ENCODE results near the gene SLC22A23. TPM values are rescaled to one million over a fixed set of nuclear protein-coding genes. Genes with fewer than 3 reads are reported as not detected.

Gene SLC22A23
- polyA plus RNA-seq, 12 donors = 2.3 to 26.1 (median 4.1) TPM; not detected in 1

GRCh38 chr6:3305216-3305565, 151.7 kb downstream of the SLC22A23 start:
- DNase-seq = no peak

GRCh38 chr6:3304500-3305215, 152.2 kb downstream of the SLC22A23 start:
- no peak for DNase-seq

- DNase-seq = no peak
Measured at GRCh38 chr6:3303795-3304411, 152.9 kb downstream of the SLC22A23 start.

GRCh38 chr6:3301506-3301905, 155.3 kb downstream of the SLC22A23 start:
- DNase-seq = no peak

DNA sequence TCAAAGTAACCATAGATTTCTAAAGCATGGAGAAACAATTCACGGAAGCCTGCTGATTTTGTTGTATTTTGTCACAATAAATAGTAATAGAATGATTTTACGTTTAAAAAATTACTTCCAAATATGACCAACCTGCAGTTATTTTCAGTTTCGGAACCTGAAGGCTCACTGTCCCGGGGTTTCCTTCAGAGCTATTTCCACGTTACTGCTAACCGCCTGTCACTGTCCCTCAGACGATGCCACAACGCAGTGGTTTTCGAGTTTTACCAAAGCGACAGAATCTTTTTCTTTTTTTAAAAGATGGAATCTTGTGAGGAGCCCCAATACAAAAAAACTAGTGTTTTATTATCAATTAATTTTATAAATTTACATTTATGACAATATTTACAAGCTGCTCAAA, 157.6 kb downstream of the SLC22A23 start:
- DNase-seq = no peak

DNA sequence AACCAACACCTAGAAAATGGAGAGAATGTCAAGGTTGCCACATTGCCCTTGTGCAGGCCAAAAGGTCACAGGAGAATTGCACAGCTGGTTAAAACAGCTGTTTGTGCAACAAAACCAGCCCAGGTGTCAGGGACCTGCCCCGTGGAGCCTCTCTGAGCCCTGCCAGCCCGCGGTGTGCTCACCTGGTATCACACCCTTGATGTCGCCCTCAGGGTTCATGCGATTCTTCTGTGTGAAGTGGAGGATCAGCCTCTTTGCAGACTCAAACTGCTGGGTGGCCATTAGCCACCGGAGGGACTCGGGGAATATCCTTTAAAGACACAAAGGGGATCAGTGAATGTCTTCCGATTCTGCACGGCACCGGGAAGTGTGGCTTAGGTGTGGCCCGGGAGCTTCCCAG, 158.9 kb downstream of the SLC22A23 start:
- DNase-seq = no peak

DNA sequence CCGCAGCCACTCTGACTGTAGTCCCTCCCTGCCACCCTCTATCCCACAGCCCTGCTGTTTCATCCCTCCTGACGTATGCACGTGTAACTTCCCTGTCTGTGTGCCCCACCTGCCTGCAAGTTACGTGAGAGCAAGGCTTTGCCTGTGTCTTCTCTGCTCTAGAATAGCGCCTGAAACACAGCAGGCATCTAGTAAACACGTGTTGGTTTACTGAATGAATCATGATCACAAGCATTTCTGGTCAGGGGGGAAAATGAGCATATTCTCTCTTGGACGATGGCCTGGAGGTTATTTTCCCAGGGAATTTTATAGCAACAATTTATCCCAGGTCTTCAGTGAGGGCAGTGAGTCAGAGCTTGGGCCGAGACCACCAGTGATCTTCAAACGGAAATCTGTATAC, 159.8 kb downstream of the SLC22A23 start:
- DNase-seq = no peak

- no peak for DNase-seq
Measured at GRCh38 chr6:3296537-3296936, 160.3 kb downstream of the SLC22A23 start.

DNA sequence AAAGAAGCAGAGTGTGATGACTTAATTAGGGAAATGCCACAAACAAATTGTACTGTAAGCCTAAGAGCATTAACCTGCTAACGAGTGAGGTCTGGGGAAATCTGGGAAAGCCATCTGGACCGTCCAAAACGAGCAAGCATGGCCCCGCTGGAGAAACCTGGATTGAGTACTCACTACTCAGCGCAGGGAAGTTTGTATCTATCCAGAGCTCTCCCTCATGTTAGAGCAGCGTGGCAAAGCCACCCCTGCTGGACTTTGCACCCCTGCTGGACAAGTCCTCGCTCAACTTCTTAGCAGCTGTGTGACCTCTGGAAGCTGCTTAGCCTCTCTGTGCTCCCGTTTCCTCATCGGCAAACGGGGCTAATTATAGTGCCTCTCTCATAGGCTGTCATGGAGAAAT, 160.8 kb downstream of the SLC22A23 start:
- no peak for DNase-seq

GRCh38 chr6:3294921-3295871, 161.7 kb downstream of the SLC22A23 start:
- DNase-seq = no peak

GRCh38 chr6:3294396-3294795, 162.5 kb downstream of the SLC22A23 start:
- no peak for DNase-seq

DNA sequence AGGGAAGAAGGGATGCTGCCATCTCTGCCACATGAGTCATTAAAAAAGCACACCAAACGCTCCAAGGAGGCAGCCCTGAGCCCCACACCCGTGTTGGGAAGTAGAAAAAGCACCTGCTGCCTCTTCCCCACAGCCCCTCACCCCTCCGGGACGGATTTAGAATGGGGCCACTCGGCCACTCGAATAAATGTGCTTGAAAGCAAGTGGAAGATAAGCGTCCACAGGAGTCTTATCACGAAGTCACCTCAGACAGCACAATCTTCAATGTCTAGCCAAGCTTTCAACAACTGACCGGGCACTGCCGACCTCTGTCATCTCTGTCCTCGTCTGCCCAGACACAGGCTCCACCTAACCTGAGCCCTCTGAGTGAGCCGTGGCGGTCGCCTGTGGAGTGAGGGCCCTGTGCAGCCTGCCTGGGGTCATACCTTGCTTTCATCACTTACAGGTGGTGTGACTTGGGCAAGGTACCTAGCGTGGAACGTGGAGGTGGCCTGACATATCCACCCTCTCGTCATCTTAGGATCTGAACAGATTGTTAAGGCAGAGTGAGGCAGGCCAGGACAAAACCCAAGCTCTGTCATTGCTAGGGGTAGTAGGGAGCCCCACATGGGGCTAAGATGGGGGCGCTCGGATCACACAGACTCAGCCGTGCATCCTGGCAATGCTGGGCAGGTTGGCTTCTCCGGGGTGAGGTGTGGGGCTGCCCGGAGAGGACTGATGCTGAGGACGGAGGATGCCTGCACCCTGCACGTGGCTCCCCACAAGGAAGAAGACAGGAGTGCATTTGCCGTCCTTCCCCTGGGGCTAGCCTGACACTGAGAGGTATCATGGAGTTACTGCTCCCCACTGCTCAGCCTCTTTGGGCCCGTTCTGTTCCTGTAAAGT, 163.3 kb downstream of the SLC22A23 start:
- no peak for DNase-seq

- no peak for DNase-seq
Measured at GRCh38 chr6:3292431-3293197, 164.2 kb downstream of the SLC22A23 start.

DNA sequence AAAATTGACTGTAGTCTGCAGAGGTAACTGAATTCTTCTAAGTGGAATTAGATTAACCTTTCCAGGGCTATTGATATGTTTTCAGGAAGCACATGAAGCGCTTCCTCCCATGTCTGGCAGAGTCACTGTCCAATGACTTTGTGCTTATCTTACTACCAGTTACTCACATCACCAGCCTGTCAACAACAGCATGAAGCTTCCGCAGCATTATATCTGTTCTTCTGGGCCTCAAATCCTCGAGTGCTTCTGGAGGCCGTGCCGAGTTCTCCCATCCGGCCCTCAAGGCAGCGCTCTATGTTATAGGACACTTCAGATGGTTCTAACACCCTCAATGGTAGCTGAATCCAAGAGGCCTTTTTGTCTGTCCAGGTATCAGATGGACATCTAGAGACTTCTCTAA, 164.9 kb downstream of the SLC22A23 start:
- DNase-seq = no peak

DNA sequence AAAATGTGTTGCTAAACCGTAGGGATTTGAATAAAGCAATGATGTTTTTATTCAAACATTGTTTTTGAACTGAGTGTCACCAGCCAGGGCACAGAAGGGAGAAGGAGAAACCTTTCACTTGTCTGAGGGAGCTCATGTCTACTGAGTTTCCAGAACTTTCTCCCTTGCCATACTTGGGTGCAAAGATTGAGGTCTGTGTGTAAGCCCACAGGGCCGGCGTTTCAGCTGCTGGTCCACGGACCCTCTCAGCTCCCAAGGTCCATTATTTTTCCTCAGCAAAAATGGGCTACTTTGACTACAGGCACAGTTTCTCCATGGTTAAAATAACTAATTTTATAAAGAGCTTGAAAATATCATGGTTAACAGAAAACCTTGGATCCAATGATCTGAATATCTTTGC, 165.5 kb downstream of the SLC22A23 start:
- DNase-seq = no peak

DNA sequence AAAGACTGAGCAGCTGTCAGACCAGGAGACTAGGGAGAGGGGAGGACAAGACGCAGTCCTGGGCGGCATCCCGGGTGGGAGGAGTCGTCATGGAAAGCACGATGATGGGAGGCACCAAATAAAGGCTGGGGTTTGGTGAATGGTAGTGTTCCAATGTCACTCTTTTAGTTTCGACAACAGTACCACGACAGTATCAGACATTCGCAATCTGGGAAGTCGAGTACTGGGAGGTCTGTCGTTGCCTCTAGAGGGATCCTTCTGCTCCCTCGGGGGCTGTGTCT, 166.0 kb downstream of the SLC22A23 start:
- no peak for DNase-seq

DNA sequence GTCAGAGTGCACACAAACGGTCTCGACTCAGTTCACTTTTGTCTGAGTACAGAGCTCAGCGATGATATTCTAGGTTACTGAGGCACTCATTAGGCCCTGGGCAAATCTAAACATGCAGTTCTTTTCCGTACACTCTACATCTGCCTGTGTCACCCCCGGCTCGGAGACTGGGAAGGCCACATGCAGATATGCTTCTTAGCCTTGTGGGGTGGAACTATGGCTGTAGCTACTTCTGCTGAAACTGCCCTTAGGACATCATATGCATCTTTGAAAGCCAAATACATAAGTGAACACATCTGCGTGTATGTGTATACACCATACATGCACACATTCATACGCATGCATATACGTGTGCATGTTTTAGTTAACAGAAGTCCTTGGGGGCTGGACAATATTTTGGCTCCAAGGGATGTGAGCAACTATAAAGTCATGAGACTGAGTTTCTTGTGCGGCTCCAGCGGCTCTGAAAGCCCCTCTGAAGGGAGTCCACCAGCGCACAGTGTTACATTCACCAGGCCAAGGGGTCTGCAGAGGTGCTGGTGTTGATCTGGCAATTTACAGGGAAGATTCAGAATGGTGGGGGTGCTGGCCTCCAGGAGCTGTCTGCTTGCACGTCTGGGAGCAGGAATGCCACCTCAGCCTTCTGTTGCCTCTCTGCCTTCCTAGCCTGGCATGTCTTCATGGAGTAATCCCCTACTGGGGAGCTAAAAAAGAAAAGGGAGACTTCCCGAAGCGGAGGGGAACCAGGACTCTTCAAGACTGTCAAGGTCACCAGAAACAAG, 166.5 kb downstream of the SLC22A23 start:
- DNase-seq = no peak

- DNase-seq = no peak
Measured at GRCh38 chr6:3289664-3290055, 167.2 kb downstream of the SLC22A23 start.

GRCh38 chr6:3288711-3289663, 167.9 kb downstream of the SLC22A23 start:
- no peak for DNase-seq

Data from muscle of arm (tissue), 12 donors.